ENCODE measurements around the gene FAM163A. TPM values are rescaled to one million over a fixed set of nuclear protein-coding genes. Genes with fewer than 3 reads are reported as not detected.

The FAM163A gene
- total RNA-seq, 1 experiment from 2014 or later, result not detected

DNA sequence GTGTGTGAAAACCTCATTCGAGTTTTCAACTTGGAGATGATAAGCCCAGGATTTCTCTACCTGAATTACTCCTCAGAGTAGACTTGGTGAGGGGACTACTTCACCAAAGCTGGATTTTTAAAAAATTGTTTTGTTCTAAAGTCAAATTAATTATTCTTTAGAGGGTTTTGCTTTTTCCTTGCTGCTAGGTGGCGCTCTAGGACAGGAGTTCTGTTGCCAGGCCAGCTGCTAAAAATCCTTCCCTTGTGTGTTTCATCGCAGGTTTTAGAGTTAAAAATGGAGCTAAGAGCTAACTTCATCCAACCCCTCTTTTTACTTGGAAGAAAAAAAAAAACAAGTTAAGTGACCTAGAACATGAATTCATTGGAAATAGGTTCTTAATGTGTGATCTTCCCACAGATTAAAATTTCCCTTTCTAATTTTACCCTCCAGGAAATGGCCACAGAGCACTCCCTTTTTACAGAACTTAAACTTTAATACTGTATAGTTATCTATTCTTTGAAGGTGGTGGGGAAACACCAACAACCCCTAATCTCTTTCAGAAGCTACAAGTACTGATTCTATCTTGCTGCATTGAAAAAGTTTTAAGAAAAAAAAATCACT, 36.7 kb upstream of the FAM163A start:
- Histone ChIP-seq H3K27me3 (replicated peaks; ENCODE audit: control insufficient read depth, insufficient read depth, low read length) (no peaks in the 10 kb centered on the region), H3K9me3 (no peaks in the 10 kb centered on the region), H3K4me1 (peaks cover 8% of the 10 kb centered on the region), H3K36me3 (ENCODE audit: control insufficient read depth, insufficient read depth, low read length) (no peaks in the 10 kb centered on the region), H3K4me3 (ENCODE audit: low read depth, low read length) (no peak overlapping the region)
- Mint-ChIP-seq H3K27me3 (ENCODE audit: insufficient read depth, unreplicated experiment) (peaks cover 14% of the 10 kb centered on the region), H3K36me3 (ENCODE audit: insufficient read depth, unreplicated experiment) (no peaks in the 10 kb centered on the region), H3K27ac (ENCODE audit: unreplicated experiment) (no peak overlapping the region), H3K4me1 (ENCODE audit: low read depth, unreplicated experiment) (peaks cover 8% of the 10 kb centered on the region), H3K9me3 (ENCODE audit: unreplicated experiment) (no peaks in the 10 kb centered on the region), H3K4me3 (ENCODE audit: unreplicated experiment) (no peak overlapping the region)
- ChIA-PET CTCF (interaction anchor here (0.6 to 4.0 kb wide), 11 partner anchors 12 to 473 kb away, joined by 3 to 237 read pairs (median 6); partner anchors contain the start of gene NPHS2), POLR2A (interaction anchor here (1.3 kb wide), 1 partner anchor 104 kb away, joined by 9 read pairs; no protein-coding TSS in a partner anchor)
- peak; percentile 47 to 69 for DNase-seq
- intact Hi-C loops (cut with micrococcal nuclease; ENCODE audit: unreplicated experiment), result loop anchor here (1.0 kb wide), 4 partner anchors 64 to 473 kb away; no protein-coding TSS in a partner anchor
- TF ChIP-seq, protein P1, sequence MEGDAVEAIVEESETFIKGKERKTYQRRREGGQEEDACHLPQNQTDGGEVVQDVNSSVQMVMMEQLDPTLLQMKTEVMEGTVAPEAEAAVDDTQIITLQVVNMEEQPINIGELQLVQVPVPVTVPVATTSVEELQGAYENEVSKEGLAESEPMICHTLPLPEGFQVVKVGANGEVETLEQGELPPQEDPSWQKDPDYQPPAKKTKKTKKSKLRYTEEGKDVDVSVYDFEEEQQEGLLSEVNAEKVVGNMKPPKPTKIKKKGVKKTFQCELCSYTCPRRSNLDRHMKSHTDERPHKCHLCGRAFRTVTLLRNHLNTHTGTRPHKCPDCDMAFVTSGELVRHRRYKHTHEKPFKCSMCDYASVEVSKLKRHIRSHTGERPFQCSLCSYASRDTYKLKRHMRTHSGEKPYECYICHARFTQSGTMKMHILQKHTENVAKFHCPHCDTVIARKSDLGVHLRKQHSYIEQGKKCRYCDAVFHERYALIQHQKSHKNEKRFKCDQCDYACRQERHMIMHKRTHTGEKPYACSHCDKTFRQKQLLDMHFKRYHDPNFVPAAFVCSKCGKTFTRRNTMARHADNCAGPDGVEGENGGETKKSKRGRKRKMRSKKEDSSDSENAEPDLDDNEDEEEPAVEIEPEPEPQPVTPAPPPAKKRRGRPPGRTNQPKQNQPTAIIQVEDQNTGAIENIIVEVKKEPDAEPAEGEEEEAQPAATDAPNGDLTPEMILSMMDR (IDR thresholded peaks at IDR 0.05; ENCODE audit: insufficient read depth in 1 of 2, low read depth in 1 of 2, low read length in 1 of 2, severe bottlenecking in 1 of 2, unreplicated experiment in 1 of 2), result peak; percentile 75 to 80
- BruUV-seq (replicated peaks), result no TSS peak

DNA sequence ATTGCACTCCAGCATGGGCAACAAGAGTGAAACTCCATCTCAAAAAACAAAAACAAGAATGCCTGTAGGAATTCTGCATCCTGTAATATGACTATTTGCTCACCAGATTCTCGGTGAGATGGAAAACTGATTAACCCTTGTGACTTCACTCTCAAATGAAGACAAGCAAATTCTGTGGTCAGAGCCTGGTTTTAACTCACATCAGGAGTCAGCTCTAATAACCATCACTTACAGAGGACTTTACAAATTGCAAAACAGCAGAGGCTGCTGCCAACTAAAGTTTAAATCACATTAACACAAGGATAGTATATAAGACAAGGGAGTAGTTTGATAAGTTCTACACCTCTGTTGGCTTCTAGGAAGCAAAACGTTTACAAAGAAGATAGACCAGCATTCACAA, 35.7 kb upstream of the FAM163A start:
- intact Hi-C loops (cut with micrococcal nuclease; ENCODE audit: unreplicated experiment), result no loop called here
- ChIA-PET CTCF (interaction anchor here (3.5 to 4.0 kb wide), 2 partner anchors 102 to 108 kb away, joined by 135 to 237 read pairs; no protein-coding TSS in a partner anchor), POLR2A (no interaction called here)
- no peaks in the 10 kb centered on the region for H3K9me3 ChIP-seq
- H3K27me3 ChIP-seq (replicated peaks; ENCODE audit: control insufficient read depth, insufficient read depth, low read length), result no peaks in the 10 kb centered on the region
- no peaks in the 10 kb centered on the region for H3K36me3 ChIP-seq (ENCODE audit: control insufficient read depth, insufficient read depth, low read length)
- Mint-ChIP-seq H3K36me3 (ENCODE audit: insufficient read depth, unreplicated experiment) (no peaks in the 10 kb centered on the region), H3K4me1 (ENCODE audit: low read depth, unreplicated experiment) (peaks cover 8% of the 10 kb centered on the region), H3K27ac (ENCODE audit: unreplicated experiment) (no peak overlapping the region), H3K9me3 (ENCODE audit: unreplicated experiment) (no peaks in the 10 kb centered on the region), H3K27me3 (ENCODE audit: insufficient read depth, unreplicated experiment) (peaks cover 16% of the 10 kb centered on the region), H3K4me3 (ENCODE audit: unreplicated experiment) (no peak overlapping the region)
- TF ChIP-seq, protein P1 (IDR thresholded peaks at IDR 0.05; ENCODE audit: insufficient read depth in 1 of 2, low read depth in 1 of 2, low read length in 1 of 2, severe bottlenecking in 1 of 2, unreplicated experiment in 1 of 2), result no peak
- DNase-seq, result no peak
- H3K4me3 ChIP-seq (ENCODE audit: low read depth, low read length), result no peak overlapping the region
- no TSS peak for BruUV-seq (replicated peaks)
- H3K4me1 ChIP-seq, result peaks cover 8% of the 10 kb centered on the region

- no peak for DNase-seq
- no TSS peak for BruUV-seq (replicated peaks)
- no peaks in the 10 kb centered on the region for H3K36me3 ChIP-seq (ENCODE audit: control insufficient read depth, insufficient read depth, low read length)
- POLR2A ChIA-PET, result no interaction called here
- H3K36me3 Mint-ChIP-seq (ENCODE audit: insufficient read depth, unreplicated experiment), result no peaks in the 10 kb centered on the region
- H3K27me3 ChIP-seq (replicated peaks; ENCODE audit: control insufficient read depth, insufficient read depth, low read length), result no peaks in the 10 kb centered on the region
- CTCF ChIA-PET, result interaction anchor here (0.6 to 3.3 kb wide), 3 partner anchors 101 to 109 kb away, joined by 3 to 23 read pairs (median 9); no protein-coding TSS in a partner anchor
- intact Hi-C loops (cut with micrococcal nuclease; ENCODE audit: unreplicated experiment), result no loop called here
- H3K4me1 ChIP-seq, result peaks cover under 1% of the 10 kb centered on the region
- peaks cover 6% of the 10 kb centered on the region for H3K9me3 Mint-ChIP-seq (ENCODE audit: unreplicated experiment)
- no peak overlapping the region for H3K4me3 ChIP-seq (ENCODE audit: low read depth, low read length)
- no peak overlapping the region for H3K4me3 Mint-ChIP-seq (ENCODE audit: unreplicated experiment)
- no peak overlapping the region for H3K27ac Mint-ChIP-seq (ENCODE audit: unreplicated experiment)
- TF ChIP-seq, protein P1 (IDR thresholded peaks at IDR 0.05; ENCODE audit: insufficient read depth in 1 of 2, low read depth in 1 of 2, low read length in 1 of 2, severe bottlenecking in 1 of 2, unreplicated experiment in 1 of 2), result no peak
- H3K4me1 Mint-ChIP-seq (ENCODE audit: low read depth, unreplicated experiment), result peaks cover under 1% of the 10 kb centered on the region
- peaks cover 16% of the 10 kb centered on the region for H3K27me3 Mint-ChIP-seq (ENCODE audit: insufficient read depth, unreplicated experiment)
- no peaks in the 10 kb centered on the region; the same call in 1 of the 2 replicates for H3K9me3 ChIP-seq
These were observed 34.5 kb upstream of the FAM163A start for GRCh38 chr1:179708434-179709195.
